Glutamatergic neuron (in vitro differentiated cells): ENCODE data around the gene DHDH. TPM values are rescaled to one million over a fixed set of nuclear protein-coding genes. Genes with fewer than 3 reads are reported as not detected.
"Not testable (repeated sequence)": the region's sequence is repeated elsewhere in the genome, so short reads cannot be mapped to it uniquely, and the experiment has no call there.

Experiments used
- DNase-seq: peaks from one replicate; pipeline ENCODE4 v3.0.0; 2022
- H3K27ac Mint-ChIP-seq: one replicate; pipeline ENCODE4 v1.8.0; 2020; ENCODE audit warnings: mild to moderate bottlenecking, mixed read lengths, inconsistent platforms; ENCODE audit not compliant: unreplicated experiment
- H3K27me3 Mint-ChIP-seq: one replicate; pipeline ENCODE4 v1.8.0; 2020; ENCODE audit warnings: mild to moderate bottlenecking, moderate library complexity, mixed read lengths, inconsistent platforms; ENCODE audit not compliant: unreplicated experiment
- H3K36me3 Mint-ChIP-seq: one replicate; pipeline ENCODE4 v1.8.0; 2020; ENCODE audit warnings: mild to moderate bottlenecking, mixed read lengths, inconsistent platforms; ENCODE audit not compliant: unreplicated experiment
- H3K4me1 Mint-ChIP-seq: one replicate; pipeline ENCODE4 v1.8.0; 2020; ENCODE audit warnings: mild to moderate bottlenecking, low read depth, mixed read lengths, inconsistent platforms; ENCODE audit not compliant: unreplicated experiment
- H3K4me3 Mint-ChIP-seq: one replicate; pipeline ENCODE4 v1.8.0; 2020; ENCODE audit warnings: mild to moderate bottlenecking, mixed read lengths, inconsistent platforms; ENCODE audit not compliant: unreplicated experiment
- H3K9me3 Mint-ChIP-seq: one replicate; pipeline ENCODE4 v1.8.0; 2020; ENCODE audit warnings: mild to moderate bottlenecking, moderate library complexity, mixed read lengths, inconsistent platforms; ENCODE audit not compliant: unreplicated experiment
- total RNA-seq: library from RNA; stranded (reverse); fragmentation: NEBNext Ultra II Directional; extraction: Animal tissue kit (Norgen Biotek cat#: 25700); gene quantifications from one replicate; pipeline ENCODE4 v1.2.1, GENCODE V29; 2021; ENCODE audit not compliant: unreplicated experiment
- TF ChIP-seq, protein P1 (sequence below): fragments of 200-600 bp; sonication (generic); IDR thresholded peaks from one replicate; pipeline ENCODE4 v1.5.0; 2021; ENCODE audit not compliant: partially characterized antibody, unreplicated experiment

Gene DHDH
- total RNA-seq, 1 donor from 2014 or later, result not detected

DNA sequence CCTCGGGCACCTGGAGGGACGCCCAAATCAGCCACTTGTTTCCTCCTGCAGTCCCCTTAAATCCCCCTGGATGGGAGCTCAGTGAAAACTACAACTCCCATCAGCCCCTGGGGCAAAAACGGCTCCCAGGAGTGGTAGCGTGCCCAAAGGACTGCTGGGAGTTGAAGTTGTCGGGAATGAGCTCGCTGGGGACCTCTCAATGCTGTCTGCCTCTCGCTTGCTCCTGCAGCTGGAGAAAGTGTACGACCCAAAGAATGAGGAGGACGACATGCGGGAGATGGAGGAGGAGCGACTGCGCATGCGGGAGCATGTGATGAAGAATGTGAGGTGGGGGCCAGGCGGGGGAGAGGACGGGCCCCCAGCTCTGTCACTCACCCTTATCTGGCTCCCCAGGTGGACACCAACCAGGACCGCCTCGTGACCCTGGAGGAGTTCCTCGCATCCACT, 14.7 kb upstream of the DHDH start:
- no peak overlapping the region for H3K27ac Mint-ChIP-seq

DNA sequence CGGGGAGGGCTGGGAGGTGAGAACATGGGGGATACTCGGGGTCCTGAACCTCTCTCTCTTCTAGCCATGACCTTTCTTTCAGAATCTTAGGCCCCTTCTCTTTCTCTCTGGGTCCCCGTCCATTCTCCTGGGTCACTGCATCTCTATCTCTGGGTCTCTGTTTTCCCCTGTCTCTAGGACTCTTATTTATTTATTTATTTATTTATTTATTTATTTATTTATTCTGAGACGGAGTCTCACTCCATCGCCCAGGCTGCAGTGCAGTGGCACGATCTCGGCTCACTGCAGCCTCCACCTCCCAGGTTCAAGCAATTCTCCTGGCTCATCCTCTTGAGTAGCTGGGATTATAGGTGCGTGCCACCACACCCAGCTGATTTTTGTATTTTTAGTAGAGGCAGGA, 14.2 kb upstream of the DHDH start:
- H3K9me3 Mint-ChIP-seq, H3K27ac Mint-ChIP-seq, H3K4me1 Mint-ChIP-seq, H3K27me3 Mint-ChIP-seq, H3K4me3 Mint-ChIP-seq, H3K36me3 Mint-ChIP-seq, DNase-seq: not testable (repeated sequence)

More for the DNA sequence above, 14.7 kb upstream of the DHDH start:
- Mint-ChIP-seq H3K4me1 (no peaks in the 10 kb centered on the region), H3K4me3 (no peak overlapping the region), H3K36me3 (no peaks in the 10 kb centered on the region), H3K9me3 (peaks cover 2% of the 10 kb centered on the region), H3K27me3 (peaks cover 8% of the 10 kb centered on the region)
- TF ChIP-seq, protein P1, sequence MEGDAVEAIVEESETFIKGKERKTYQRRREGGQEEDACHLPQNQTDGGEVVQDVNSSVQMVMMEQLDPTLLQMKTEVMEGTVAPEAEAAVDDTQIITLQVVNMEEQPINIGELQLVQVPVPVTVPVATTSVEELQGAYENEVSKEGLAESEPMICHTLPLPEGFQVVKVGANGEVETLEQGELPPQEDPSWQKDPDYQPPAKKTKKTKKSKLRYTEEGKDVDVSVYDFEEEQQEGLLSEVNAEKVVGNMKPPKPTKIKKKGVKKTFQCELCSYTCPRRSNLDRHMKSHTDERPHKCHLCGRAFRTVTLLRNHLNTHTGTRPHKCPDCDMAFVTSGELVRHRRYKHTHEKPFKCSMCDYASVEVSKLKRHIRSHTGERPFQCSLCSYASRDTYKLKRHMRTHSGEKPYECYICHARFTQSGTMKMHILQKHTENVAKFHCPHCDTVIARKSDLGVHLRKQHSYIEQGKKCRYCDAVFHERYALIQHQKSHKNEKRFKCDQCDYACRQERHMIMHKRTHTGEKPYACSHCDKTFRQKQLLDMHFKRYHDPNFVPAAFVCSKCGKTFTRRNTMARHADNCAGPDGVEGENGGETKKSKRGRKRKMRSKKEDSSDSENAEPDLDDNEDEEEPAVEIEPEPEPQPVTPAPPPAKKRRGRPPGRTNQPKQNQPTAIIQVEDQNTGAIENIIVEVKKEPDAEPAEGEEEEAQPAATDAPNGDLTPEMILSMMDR, result no peak
- DNase-seq, result peak; percentile 77

DNA sequence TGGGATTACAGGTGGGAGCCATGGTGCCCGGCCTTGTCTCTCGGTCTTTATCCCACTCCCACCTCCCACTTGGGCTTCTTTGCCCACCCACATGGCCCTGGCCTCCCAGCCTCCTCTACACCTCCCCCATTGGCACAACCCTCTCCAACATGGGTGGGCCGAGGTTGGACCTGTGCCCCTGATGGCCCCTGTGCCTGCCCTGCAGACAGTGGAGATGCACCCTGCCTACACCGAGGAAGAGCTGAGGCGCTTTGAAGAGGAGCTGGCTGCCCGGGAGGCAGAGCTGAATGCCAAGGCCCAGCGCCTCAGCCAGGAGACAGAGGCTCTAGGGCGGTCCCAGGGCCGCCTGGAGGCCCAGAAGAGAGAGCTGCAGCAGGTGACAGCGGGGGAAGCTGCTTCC, 12.6 kb upstream of the DHDH start:
- no peak for DNase-seq
- H3K27ac Mint-ChIP-seq, result no peak overlapping the region
- H3K27me3 Mint-ChIP-seq, result peaks cover 5% of the 10 kb centered on the region
- TF ChIP-seq, protein P1, result no peak
- H3K36me3 Mint-ChIP-seq, result no peaks in the 10 kb centered on the region
- peaks cover 2% of the 10 kb centered on the region for H3K9me3 Mint-ChIP-seq
- no peaks in the 10 kb centered on the region for H3K4me1 Mint-ChIP-seq
- no peak overlapping the region for H3K4me3 Mint-ChIP-seq

DNA sequence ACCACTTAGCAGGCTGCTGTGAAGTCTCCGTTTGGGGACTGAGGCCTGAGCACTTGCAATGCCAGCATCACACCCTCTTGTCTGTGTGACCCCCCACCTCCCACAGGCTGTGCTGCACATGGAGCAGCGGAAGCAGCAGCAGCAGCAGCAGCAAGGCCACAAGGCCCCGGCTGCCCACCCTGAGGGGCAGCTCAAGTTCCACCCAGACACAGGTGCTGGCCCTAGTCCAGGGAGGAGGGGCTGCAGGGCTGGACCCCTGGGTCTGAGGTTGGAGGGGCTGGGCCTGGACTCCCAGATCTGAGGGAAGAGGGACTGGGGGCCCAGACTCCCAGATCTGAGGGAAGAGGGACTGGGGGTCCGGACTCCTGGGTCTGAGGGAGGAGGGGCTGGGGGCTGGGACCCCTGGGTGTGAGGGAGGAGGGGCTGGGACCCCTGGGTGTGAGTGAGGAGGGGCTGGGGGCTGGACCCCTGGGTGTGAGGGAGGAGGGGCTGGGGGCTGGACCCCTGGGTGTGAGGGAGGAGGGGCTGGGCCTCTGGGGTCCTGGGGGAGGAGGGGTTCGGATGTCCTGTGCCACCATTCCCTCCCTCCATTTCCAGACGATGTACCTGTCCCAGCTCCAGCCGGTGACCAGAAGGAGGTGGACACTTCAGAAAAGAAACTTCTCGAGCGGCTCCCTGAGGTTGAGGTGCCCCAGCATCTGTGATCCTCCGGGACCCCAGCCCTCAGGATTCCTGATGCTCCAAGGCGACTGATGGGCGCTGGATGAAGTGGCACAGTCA, 11.6 kb upstream of the DHDH start:
- TF ChIP-seq, protein P1, result no peak
- Mint-ChIP-seq H3K27me3 (peaks cover 5% of the 10 kb centered on the region), H3K27ac (no peak overlapping the region), H3K4me3 (no peak overlapping the region), H3K36me3 (no peaks in the 10 kb centered on the region), H3K9me3 (peaks cover 2% of the 10 kb centered on the region), H3K4me1 (no peaks in the 10 kb centered on the region)
- no peak for DNase-seq

DNA sequence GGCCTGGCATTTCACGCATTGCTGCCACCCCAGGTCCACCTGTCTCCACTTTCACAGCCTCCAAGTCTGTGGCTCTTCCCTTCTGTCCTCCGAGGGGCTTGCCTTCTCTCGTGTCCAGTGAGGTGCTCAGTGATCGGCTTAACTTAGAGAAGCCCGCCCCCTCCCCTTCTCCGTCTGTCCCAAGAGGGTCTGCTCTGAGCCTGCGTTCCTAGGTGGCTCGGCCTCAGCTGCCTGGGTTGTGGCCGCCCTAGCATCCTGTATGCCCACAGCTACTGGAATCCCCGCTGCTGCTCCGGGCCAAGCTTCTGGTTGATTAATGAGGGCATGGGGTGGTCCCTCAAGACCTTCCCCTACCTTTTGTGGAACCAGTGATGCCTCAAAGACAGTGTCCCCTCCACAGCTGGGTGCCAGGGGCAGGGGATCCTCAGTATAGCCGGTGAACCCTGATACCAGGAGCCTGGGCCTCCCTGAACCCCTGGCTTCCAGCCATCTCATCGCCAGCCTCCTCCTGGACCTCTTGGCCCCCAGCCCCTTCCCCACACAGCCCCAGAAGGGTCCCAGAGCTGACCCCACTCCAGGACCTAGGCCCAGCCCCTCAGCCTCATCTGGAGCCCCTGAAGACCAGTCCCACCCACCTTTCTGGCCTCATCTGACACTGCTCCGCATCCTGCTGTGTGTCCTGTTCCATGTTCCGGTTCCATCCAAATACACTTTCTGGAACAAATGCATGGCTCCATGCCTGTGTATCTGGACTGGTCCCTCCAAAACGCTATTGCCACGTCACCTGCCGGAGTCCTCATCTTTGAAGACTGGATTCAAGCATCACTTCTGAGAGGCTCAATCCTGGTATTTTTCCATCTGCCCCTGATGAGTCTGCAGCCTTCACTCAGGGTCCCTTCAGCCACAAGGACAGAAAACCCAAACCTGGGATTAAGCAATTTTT, 10.7 kb upstream of the DHDH start:
- Mint-ChIP-seq H3K27me3 (peaks cover 5% of the 10 kb centered on the region), H3K4me1 (no peaks in the 10 kb centered on the region), H3K9me3 (peaks cover 2% of the 10 kb centered on the region), H3K4me3 (no peak overlapping the region), H3K27ac (no peak overlapping the region), H3K36me3 (no peaks in the 10 kb centered on the region)
- no peak for DNase-seq
- TF ChIP-seq, protein P1, result no peak
